Measurements from ENCODE around the gene DAPK2.
"Not testable (repeated sequence)": the region's sequence is repeated elsewhere in the genome, so short reads cannot be mapped to it uniquely, and the experiment has no call there.

The DAPK2 gene

DNA sequence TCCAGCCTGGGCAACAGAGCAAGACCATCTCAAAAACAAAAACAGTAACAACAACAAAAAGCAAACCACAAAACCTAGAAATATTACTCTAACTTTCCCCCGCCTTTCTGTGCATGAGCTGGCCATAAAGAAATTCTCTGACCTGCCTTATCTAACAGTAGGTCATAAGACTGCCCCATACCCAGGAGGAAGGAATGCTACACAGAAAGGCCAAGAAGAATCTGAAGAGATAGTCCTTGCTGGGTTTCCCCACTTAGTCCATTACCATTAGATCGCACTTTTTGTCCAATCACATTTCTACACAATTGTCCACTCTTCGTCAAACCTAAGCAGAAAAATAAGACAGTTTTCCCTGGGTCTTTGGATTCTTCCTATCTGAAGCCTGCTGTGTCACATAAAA, 23.8 kb upstream of the DAPK2 start:
- Mint-ChIP-seq H3K4me1 (ENCODE audit: low read depth) (peaks cover 4% of the 10 kb centered on the region), H3K27ac (no peak overlapping the region), H3K4me3 (no peak overlapping the region), H3K9me3 (ENCODE audit: low read depth) (no peaks in the 10 kb centered on the region), H3K36me3 (no peaks in the 10 kb centered on the region), H3K27me3 (no peaks in the 10 kb centered on the region)

DNA sequence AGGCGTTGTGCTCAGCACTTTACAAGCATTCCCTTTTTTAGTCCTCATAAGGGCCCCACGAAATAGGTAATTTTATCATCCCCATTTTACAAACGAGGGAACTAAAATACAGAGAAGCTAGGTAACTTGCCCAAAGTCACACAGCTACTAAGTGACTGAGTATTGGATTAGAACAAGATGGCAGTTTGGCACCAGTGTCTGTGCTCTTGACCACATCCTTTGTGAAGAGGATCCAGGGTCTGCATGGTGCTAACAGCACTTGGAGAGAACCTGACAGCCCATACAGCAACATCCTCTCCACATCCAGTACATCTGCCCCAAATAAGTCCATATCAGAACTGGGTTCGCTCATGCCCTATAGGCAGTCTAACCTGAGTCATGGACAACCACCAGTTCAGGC, 21.8 kb upstream of the DAPK2 start:
- peaks cover 4% of the 10 kb centered on the region for H3K4me1 Mint-ChIP-seq (ENCODE audit: low read depth)
- H3K9me3 Mint-ChIP-seq (ENCODE audit: low read depth) = no peaks in the 10 kb centered on the region
- no peak overlapping the region for H3K27ac Mint-ChIP-seq
- no peaks in the 10 kb centered on the region for H3K36me3 Mint-ChIP-seq
- H3K4me3 Mint-ChIP-seq = no peak overlapping the region
- H3K27me3 Mint-ChIP-seq = no peaks in the 10 kb centered on the region

DNA sequence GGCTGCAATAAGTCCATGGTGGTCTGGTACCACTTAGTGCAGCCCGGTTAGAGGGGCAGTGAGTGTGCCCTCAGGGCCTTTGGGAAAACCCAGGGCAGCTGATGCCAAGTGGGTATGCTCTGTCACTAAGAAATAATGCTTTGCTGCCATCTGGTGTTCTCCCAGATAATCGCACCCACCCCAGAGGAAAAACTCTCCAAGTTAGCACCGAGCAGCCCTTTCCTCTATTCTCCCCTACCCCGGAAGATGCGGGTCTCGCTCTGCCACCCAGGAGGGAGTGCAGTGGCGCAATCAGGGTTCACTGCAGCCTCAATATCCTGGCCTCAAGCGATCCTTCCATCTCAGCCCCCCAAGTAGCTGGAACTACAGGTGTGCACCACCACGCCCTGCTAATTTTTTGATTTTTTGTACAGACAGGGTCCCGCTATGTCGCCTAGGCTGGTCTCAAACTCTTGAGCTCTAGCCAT, 21.3 kb upstream of the DAPK2 start:
- no peak overlapping the region for H3K4me3 Mint-ChIP-seq
- H3K4me1 Mint-ChIP-seq (ENCODE audit: low read depth) = peaks cover 4% of the 10 kb centered on the region
- H3K27me3 Mint-ChIP-seq = no peaks in the 10 kb centered on the region
- H3K9me3 Mint-ChIP-seq (ENCODE audit: low read depth) = no peaks in the 10 kb centered on the region
- no peaks in the 10 kb centered on the region for H3K36me3 Mint-ChIP-seq
- H3K27ac Mint-ChIP-seq = no peak overlapping the region

DNA sequence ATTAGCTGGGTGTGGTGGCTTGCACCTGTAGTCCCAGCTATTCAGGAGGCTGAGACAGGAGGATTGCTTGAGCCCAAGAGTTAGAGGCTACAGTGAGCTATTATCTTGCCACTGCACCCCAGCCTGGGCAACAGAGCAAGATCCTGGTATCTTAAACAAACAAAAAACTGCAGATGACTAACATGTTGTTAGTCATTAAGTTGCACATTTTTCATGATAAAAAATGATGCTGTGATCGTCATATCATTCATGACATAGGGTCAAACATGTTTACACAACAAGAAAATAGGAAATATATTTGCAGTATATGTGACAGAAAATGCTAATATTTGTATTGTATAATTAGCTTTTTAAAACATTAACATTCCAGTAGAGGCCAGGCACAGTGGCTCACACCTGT, 20.2 kb upstream of the DAPK2 start:
- peaks cover 4% of the 10 kb centered on the region for H3K4me1 Mint-ChIP-seq (ENCODE audit: low read depth)
- no peak overlapping the region for H3K27ac Mint-ChIP-seq
- no peak overlapping the region for H3K4me3 Mint-ChIP-seq
- H3K36me3 Mint-ChIP-seq = no peaks in the 10 kb centered on the region
- H3K27me3 Mint-ChIP-seq = no peaks in the 10 kb centered on the region
- no peaks in the 10 kb centered on the region for H3K9me3 Mint-ChIP-seq (ENCODE audit: low read depth)

DNA sequence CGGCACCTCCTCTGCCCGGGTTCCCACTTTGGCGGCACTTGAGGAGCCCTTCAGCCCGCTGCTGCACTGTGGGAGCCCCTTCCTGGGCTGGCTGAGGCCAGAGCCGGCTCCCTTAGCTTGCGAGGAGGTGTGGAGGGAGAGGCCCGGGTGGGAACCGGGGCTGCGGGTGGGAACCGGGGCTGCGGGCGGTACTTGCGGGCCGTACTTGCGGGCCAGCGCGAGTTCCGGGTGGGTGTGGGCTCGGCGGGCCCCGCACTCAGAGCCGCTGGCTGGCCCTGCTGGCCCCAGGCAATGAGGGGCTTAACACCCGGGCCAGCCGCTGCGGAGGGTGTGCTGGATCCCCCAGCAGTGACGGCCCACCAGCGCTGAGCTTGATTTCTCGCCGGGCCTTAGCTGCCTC, 14.4 kb upstream of the DAPK2 start:
- Mint-ChIP-seq H3K27me3 (no peaks in the 10 kb centered on the region), H3K9me3 (ENCODE audit: low read depth) (no peaks in the 10 kb centered on the region), H3K4me3 (no peak overlapping the region), H3K4me1 (ENCODE audit: low read depth) (no peaks in the 10 kb centered on the region), H3K36me3 (no peaks in the 10 kb centered on the region), H3K27ac (no peak overlapping the region)

DNA sequence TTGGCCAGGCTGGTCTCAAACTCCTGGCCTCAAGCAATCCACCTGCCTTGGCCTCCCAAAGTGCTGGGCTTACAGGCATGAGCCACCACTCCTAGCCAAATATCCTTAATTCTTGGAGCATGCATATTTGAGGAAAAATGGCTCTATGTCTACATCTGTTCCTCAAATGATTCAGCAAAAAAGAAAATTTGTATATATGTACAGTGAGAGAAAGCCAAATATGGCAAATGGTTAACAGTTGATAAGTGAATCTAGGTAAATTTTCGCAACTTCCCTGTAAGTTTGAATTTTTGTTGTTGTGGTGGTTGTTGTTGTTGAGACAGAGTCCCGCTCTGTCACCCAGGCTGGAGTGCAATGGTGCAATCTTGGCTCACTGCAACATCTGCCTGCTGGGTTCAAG, 12.8 kb upstream of the DAPK2 start:
- H3K9me3 Mint-ChIP-seq (ENCODE audit: low read depth); H3K27ac Mint-ChIP-seq; H3K4me1 Mint-ChIP-seq (ENCODE audit: low read depth): not testable (repeated sequence)

DNA sequence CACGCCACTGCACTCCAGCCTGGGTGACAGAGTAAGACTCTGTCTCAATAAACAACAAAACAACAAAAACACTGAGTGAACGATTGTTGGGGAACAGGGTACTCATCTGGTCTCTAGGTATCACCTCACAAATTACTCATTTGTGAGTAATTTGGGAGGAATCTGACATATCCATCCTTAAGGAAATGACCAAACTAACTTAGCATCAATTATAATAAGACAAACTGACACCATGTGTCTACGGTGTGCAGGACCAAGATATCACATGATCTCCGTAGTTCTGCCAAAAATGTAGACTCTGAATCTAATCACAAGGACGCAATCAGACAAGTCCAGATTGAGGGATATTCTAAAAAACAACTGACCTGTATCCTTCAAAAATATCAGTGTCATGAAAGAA, 12.0 kb upstream of the DAPK2 start:
- H3K27me3 Mint-ChIP-seq = no peaks in the 10 kb centered on the region
- H3K27ac Mint-ChIP-seq = no peak overlapping the region
- H3K4me3 Mint-ChIP-seq = no peak overlapping the region
- H3K36me3 Mint-ChIP-seq = no peaks in the 10 kb centered on the region
- H3K4me1 Mint-ChIP-seq (ENCODE audit: low read depth) = no peaks in the 10 kb centered on the region
- no peaks in the 10 kb centered on the region for H3K9me3 Mint-ChIP-seq (ENCODE audit: low read depth)

More for the DNA sequence above, 12.8 kb upstream of the DAPK2 start:
- H3K4me3 Mint-ChIP-seq, H3K36me3 Mint-ChIP-seq, H3K27me3 Mint-ChIP-seq: not testable (repeated sequence)

DNA sequence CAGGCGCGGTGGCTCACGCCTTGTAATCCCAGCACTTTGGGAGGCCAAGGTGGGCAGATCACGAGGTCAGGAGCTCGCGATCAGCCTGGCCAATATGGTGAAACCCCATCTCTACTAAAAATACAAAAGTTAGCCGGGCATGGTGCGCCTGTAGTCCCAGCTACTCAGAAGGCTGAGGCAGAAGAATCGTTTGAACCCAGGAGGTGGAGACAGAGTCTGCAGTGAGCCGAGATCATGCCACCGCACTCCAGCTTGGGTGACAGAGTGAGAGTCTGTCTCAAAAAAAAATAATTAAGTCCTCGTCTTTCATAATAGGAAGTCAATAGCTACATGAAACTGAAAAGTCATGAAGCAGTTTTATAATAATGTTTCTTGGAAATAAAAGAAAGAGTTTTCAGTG, 7.4 kb upstream of the DAPK2 start:
- not testable (repeated sequence) for H3K27me3 Mint-ChIP-seq; H3K9me3 Mint-ChIP-seq (ENCODE audit: low read depth); H3K4me1 Mint-ChIP-seq (ENCODE audit: low read depth); H3K4me3 Mint-ChIP-seq; H3K36me3 Mint-ChIP-seq; H3K27ac Mint-ChIP-seq

DNA sequence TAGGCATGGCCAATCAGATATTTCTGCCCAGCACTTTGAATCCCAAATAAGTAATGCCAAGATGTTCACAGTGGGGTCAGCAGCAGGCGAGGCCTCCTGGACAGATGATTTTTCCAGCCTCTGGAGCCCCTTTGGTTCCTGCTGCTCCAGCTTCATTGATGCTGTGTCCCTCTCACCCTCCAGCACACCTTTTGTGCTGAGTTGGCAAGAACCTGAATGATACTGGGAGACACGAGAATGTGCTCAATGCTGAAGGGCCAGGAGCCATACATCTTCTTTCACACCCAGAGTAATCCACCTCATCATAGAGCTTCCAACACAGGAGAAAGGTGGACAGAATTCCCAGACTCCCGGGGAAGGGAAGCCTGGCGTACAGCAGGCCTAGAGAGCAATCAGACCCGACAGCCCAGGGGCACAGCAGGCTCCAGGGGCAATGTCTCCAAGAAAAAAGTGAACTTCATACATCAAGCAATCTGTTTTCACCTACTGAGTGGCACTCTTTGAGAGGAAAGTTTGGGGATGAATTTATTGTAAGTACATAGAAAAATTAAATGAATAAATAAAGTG, 6.7 kb upstream of the DAPK2 start:
- peaks cover 3% of the 10 kb centered on the region for H3K36me3 Mint-ChIP-seq
- H3K4me3 Mint-ChIP-seq = no peak overlapping the region
- no peak overlapping the region for H3K27ac Mint-ChIP-seq
- H3K9me3 Mint-ChIP-seq (ENCODE audit: low read depth) = no peaks in the 10 kb centered on the region
- no peaks in the 10 kb centered on the region for H3K4me1 Mint-ChIP-seq (ENCODE audit: low read depth)
- peaks cover 8% of the 10 kb centered on the region for H3K27me3 Mint-ChIP-seq

DNA sequence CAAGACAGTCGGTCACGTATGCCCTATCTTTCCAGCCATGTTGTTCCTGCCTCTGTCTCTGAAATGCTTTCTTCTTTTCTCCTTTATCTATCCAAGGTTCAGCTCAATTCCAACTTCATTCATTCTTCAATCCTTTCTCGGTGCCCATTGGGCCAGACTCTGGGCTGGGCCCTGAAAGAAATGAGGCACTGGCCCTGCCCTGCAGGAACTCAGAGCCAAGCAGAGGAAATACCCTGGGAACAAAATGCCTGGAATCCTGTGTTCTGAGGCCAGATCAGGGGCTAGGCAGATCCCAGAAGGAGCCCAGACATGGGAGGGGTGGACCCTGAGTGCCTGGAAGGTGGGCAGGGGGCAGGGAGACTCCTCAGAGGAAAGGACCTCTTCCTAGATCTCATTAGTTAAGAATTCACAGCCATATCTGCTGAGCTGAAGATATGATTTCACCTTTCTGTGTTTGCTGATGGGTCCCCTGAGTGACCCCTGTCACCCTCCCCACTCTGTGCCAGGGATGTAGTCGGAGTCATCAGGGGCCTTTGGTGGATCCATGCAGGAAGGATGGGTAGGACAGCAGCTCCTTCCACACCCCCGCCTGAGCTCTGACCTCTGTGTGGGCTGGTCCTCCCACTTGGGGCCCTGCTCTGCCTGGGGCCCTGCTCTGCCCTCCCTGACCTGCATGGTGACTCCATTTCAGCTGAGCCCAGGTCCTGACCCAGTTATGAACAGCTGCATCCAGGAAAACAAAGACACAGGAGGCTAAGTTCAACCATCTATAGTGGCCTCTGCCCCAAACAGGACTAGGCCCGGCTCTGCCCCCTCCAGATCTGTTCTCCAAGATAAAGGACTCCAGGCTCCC, 5.3 kb upstream of the DAPK2 start:
- no peaks in the 10 kb centered on the region for H3K9me3 Mint-ChIP-seq (ENCODE audit: low read depth)
- no peak overlapping the region for H3K27ac Mint-ChIP-seq
- no peak overlapping the region for H3K4me3 Mint-ChIP-seq
- peaks cover 3% of the 10 kb centered on the region for H3K36me3 Mint-ChIP-seq
- H3K4me1 Mint-ChIP-seq (ENCODE audit: low read depth) = peaks cover 3% of the 10 kb centered on the region
- peaks cover 15% of the 10 kb centered on the region for H3K27me3 Mint-ChIP-seq

DNA sequence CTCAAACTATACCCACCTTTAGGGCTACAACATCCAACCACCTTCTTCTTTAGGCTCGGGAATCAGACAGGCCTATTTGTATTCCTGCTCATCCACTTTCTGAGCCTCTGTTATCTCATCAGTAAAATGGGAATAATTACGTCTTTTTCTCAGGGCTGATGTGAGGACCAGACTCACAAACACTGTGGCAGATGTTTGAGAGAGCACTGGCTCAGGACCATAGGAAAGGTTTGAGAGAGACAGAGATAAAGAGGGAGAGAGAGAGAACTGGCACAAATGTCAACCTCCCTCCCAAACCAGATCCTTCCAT, 4.8 kb upstream of the DAPK2 start:
- Mint-ChIP-seq H3K27ac (no peak overlapping the region), H3K27me3 (peaks cover 16% of the 10 kb centered on the region), H3K36me3 (peaks cover 3% of the 10 kb centered on the region), H3K4me1 (ENCODE audit: low read depth) (peaks cover 5% of the 10 kb centered on the region), H3K4me3 (no peak overlapping the region), H3K9me3 (ENCODE audit: low read depth) (no peaks in the 10 kb centered on the region)

DNA sequence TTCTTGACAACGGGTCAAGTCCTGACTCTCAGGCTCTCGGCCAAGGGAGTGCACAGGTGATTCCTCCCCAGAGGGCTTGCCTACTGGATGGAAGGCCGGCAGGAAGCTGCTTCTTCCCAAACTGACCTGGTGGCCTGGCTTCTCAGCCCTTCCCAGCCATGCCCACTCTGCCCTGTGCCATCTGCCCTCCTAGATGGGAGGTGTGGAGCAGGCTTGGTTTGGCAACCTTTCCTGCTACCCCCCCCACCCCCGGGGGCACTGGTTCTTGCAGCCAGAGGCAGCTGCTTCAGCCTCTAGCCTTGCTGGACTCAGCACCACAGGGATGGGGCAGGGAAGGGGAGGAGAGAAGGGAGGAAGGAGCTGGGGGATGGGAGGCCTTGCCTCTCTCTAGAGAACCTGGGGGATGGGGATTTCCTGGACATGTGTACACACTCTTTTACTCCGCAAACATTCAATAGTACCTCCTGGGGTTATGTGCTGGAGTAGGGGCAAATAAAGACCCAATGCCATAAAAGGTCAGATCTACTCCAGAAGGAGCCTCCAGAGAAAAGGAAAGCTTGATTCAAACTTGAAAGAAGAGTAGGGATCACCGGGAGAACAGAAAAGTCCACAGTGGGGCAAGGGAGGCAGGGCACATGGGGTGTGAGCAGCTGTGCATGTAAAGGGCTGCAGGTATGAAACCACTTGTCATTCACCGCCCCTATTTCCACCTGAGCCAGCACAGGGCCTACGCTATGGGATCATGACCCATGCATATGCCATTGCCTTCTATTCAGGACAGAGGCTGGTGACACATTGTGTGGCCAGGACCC, 4.2 kb upstream of the DAPK2 start:
- Mint-ChIP-seq H3K36me3 (peaks cover 3% of the 10 kb centered on the region), H3K4me3 (no peak overlapping the region), H3K27ac (no peak overlapping the region), H3K9me3 (ENCODE audit: low read depth) (no peaks in the 10 kb centered on the region), H3K4me1 (ENCODE audit: low read depth) (peaks cover 5% of the 10 kb centered on the region), H3K27me3 (peaks cover 16% of the 10 kb centered on the region)

DNA sequence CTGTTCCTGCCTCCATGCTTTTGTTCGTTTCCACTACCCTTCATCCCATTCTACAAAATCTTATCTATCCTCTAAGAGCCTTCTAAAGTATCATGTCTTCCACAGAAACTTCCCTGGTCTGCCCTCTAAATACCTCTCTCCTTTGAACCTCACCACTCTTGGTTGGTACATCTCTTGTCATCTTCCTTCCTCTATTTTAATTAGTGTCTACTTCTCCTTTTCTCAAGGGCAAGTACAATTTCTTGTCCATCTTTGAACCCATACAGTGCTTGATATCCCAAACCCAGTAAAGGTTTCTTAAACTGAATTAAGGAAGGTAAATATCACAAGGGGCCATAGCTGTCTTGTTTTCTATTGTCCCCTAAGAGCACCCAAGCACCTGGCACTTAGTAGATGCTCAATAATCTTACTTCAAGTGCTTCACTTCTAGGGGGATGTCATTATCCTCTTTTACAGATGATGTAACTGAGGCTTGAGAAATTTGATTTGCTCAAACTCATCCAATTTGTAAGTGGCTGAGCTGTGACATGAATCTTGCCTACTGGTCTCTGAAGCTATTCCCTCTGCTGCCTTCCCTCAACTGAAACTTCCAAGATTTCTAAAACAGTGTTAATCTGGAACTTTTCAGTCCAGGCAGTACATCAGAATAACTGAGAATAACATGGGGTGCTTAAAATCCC, 2.6 kb upstream of the DAPK2 start:
- H3K9me3 Mint-ChIP-seq (ENCODE audit: low read depth) = no peaks in the 10 kb centered on the region
- no peak overlapping the region for H3K27ac Mint-ChIP-seq
- H3K36me3 Mint-ChIP-seq = peaks cover 3% of the 10 kb centered on the region
- no peak overlapping the region for H3K4me3 Mint-ChIP-seq
- H3K4me1 Mint-ChIP-seq (ENCODE audit: low read depth) = peaks cover 5% of the 10 kb centered on the region
- H3K27me3 Mint-ChIP-seq = peaks cover 16% of the 10 kb centered on the region

DNA sequence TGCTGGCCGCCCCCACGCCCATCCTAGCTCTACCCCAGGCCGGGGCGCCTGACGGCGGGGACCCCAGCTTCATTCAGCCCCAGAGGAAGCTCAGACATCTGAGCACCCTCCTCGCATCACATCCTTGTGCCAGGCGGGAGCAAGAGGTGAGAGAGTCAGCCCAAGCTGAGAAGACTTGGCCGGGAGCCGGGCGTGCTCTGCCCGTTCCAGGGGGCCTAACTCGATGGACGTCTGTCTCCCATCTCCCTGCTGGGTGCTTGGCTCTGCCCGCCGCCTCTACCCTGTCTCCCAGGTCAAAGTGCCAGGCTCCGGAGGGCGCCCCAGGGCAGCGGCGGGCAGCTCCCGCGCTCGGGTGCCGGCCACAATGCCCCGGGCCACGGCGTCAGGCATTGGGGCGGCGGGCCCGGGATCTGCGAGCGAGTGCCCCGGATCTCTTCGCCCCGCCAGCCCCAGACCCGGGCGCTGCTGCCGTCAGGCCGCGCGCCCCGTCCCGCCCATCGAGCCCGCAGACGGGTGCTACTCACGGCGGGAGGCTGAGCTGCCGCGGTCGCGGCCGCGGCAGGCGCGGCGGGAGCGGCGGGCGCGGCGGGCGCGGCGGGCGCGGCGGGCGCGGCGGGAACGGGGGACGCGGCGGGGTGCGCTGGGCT, 388 bp downstream of the DAPK2 start:
- Mint-ChIP-seq H3K27ac (no peak overlapping the region), H3K4me3 (peak overlapping the region; percentile 78), H3K4me1 (ENCODE audit: low read depth) (peaks cover 5% of the 10 kb centered on the region), H3K36me3 (peaks cover 3% of the 10 kb centered on the region), H3K9me3 (ENCODE audit: low read depth) (no peaks in the 10 kb centered on the region), H3K27me3 (peaks cover 16% of the 10 kb centered on the region)

DNA sequence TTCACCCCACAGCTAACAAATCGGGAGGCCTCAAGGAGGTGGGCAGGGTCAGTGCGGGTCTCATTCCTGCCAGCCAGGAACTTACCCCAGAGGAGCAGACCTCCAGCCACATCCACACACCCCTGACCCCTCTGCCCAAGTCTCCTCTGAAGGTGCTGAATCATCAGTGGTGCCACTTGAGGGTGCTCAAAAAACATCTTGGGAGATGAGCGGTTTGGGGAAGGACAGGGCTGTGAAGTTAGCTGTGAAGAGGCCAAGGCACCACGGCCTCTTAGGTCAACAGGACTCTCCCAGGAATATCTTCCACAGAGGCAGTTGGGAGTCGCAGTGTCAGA, 1.2 kb downstream of the DAPK2 start:
- peaks cover 5% of the 10 kb centered on the region for H3K4me1 Mint-ChIP-seq (ENCODE audit: low read depth)
- no peak overlapping the region for H3K27ac Mint-ChIP-seq
- no peaks in the 10 kb centered on the region for H3K9me3 Mint-ChIP-seq (ENCODE audit: low read depth)
- H3K36me3 Mint-ChIP-seq = peaks cover 3% of the 10 kb centered on the region
- H3K27me3 Mint-ChIP-seq = peaks cover 16% of the 10 kb centered on the region
- peak overlapping the region; percentile 78 for H3K4me3 Mint-ChIP-seq

Data from activated naive CD8-positive, alpha-beta T cell (primary cell).